Activated CD4-positive, alpha-beta T cell treated with anti-CD3 and anti-CD28 coated beads, Interleukin-2, amount 50 U/mL, for 16 hours (primary cell): ENCODE results near the gene RNGTT.
A peak's percentile ranks its signal among the peaks of the same experiment; 100 is the strongest.
"Not testable (repeated sequence)": the region's sequence is repeated elsewhere in the genome, so short reads cannot be mapped to it uniquely, and the experiment has no call there.

Source experiments
- DNase-seq: peaks from one replicate; pipeline ENCODE4 v3.0.0-alpha.2; 2020

The RNGTT gene

GRCh38 chr6:88908598-88909548 lies 54.5 kb downstream of the RNGTT start:
- no peak for DNase-seq

- not testable (repeated sequence) for DNase-seq
Observed at GRCh38 chr6:88907148-88907547, 56.3 kb downstream of the RNGTT start.

GRCh38 chr6:88899569-88900316 lies 63.7 kb downstream of the RNGTT start:
- no peak for DNase-seq

- no peak for DNase-seq
Observed at GRCh38 chr6:88895911-88896310, 67.5 kb downstream of the RNGTT start.

- DNase-seq, result no peak
Observed at GRCh38 chr6:88890860-88891845, 72.3 kb downstream of the RNGTT start.

GRCh38 chr6:88890394-88890793 lies 73.0 kb downstream of the RNGTT start:
- no peak for DNase-seq

GRCh38 chr6:88884361-88884760 lies 79.1 kb downstream of the RNGTT start:
- no peak for DNase-seq

GRCh38 chr6:88882536-88882935 lies 80.9 kb downstream of the RNGTT start:
- no peak for DNase-seq

GRCh38 chr6:88881451-88881850 lies 82.0 kb downstream of the RNGTT start:
- DNase-seq, result no peak

- no peak for DNase-seq
Observed at GRCh38 chr6:88880021-88880420, 83.4 kb downstream of the RNGTT start.

GRCh38 chr6:88877893-88878292 lies 85.5 kb downstream of the RNGTT start:
- no peak for DNase-seq

- no peak for DNase-seq
Observed at GRCh38 chr6:88872962-88873361, 90.5 kb downstream of the RNGTT start.

GRCh38 chr6:88871498-88871897 lies 91.9 kb downstream of the RNGTT start:
- DNase-seq, result no peak

- DNase-seq, result peak; percentile 44
Observed at GRCh38 chr6:88870717-88871330, 92.6 kb downstream of the RNGTT start.

GRCh38 chr6:88869263-88870020 lies 94.0 kb downstream of the RNGTT start:
- no peak for DNase-seq

GRCh38 chr6:88867841-88868731 lies 95.3 kb downstream of the RNGTT start:
- DNase-seq, result no peak

- no peak for DNase-seq
Observed at GRCh38 chr6:88866856-88867255, 96.6 kb downstream of the RNGTT start.

- DNase-seq, result peak; percentile 57
Observed at GRCh38 chr6:88865275-88865674, 98.1 kb downstream of the RNGTT start.

GRCh38 chr6:88864359-88865054 lies 98.9 kb downstream of the RNGTT start:
- peak; percentile 59 for DNase-seq

GRCh38 chr6:88860310-88860709 lies 103.1 kb downstream of the RNGTT start:
- no peak for DNase-seq
